Measurements from ENCODE around the gene MAPRE3.

GRCh38 chr2:27032495-27033252, 62.2 kb downstream of the MAPRE3 start, which contains the start of gene TMEM214:
- TF ChIP-seq CTCF (conservative IDR thresholded peaks at IDR 0.05 in 1 of 2, IDR thresholded peaks at IDR 0.05 in 1 of 2; ENCODE audit: low read depth in 1 of 2, low read length in 2 of 2) (no peak), EZH2 (IDR thresholded peaks at IDR 0.05; ENCODE audit: low read length, missing control alignments) (no peak)

Measured in fibroblast of lung (primary cell).